DND-41 (cell line): Measurements from ENCODE around the gene SRRT.
"Not testable (repeated sequence)": the region's sequence is repeated elsewhere in the genome, so short reads cannot be mapped to it uniquely, and the experiment has no call there.

Experiments used
- ATAC-seq: fragments of 200-7000 bp; cut with Tn5 transposase; 3 replicates; pipeline ENCODE4 v1.9.1; 2021; ENCODE audit warnings: low read depth; ENCODE audit not compliant: insufficient read depth
- DNase-seq: peaks from one replicate; pipeline ENCODE4 v3.0.0-alpha.2; 2020
- H2AFZ ChIP-seq: 2 replicates; pipeline ENCODE4 v1.6.0; 2012; ENCODE audit warnings: low read depth, low read length
- H3K27ac ChIP-seq: 2 replicates; pipeline ENCODE4 v1.5.1; 2012; ENCODE audit warnings: low read length, inconsistent platforms
- H3K27me3 ChIP-seq: fragments of 200-600 bp; sonication (generic); 2 replicates; pipeline ENCODE4 v1.6.0; 2012; ENCODE audit warnings: low read length, mild to moderate bottlenecking, inconsistent platforms; ENCODE audit not compliant: insufficient read depth, poor library complexity
- H3K36me3 ChIP-seq: 2 replicates; pipeline ENCODE4 v1.5.1; 2012; ENCODE audit warnings: low read length, inconsistent platforms; ENCODE audit not compliant: insufficient read depth
- H3K4me1 ChIP-seq: 2 replicates; pipeline ENCODE4 v1.5.1; 2012; ENCODE audit warnings: mild to moderate bottlenecking, low read length; ENCODE audit not compliant: insufficient read depth
- H3K4me2 ChIP-seq: 2 replicates; pipeline ENCODE4 v1.6.0; 2012; ENCODE audit warnings: mild to moderate bottlenecking, moderate library complexity, low read length, inconsistent platforms; ENCODE audit not compliant: insufficient read depth
- H3K4me3 ChIP-seq, 2 experiments: fragments of 200-600 bp in 1 of 2; shearing (Covaris generic) in 1 of 2; 2 replicates each; pipeline ENCODE4 v1.5.1; 2012 to 2016; ENCODE audit warnings: inconsistent platforms in 2 of 2, low read length in 2 of 2, mild to moderate bottlenecking in 2 of 2, low read depth in 1 of 2, moderate library complexity in 1 of 2
- H3K79me2 ChIP-seq: 2 replicates; pipeline ENCODE4 v1.6.0; 2012; ENCODE audit warnings: low read length, inconsistent platforms; ENCODE audit not compliant: insufficient read depth
- H3K9ac ChIP-seq: 2 replicates; pipeline ENCODE4 v1.6.0; 2012; ENCODE audit warnings: low read depth, mild to moderate bottlenecking, inconsistent platforms, low read length, moderate library complexity
- H3K9me3 ChIP-seq: 2 replicates; pipeline ENCODE4 v1.5.1; 2012; ENCODE audit warnings: low read length, moderate library complexity, mild to moderate bottlenecking, inconsistent platforms; ENCODE audit not compliant: insufficient read depth, severe bottlenecking
- H4K20me1 ChIP-seq: 2 replicates; pipeline ENCODE4 v1.6.0; 2012; ENCODE audit warnings: low read length; ENCODE audit not compliant: insufficient read depth
- CTCF ChIP-seq: IDR thresholded peaks from 2 replicates; pipeline ENCODE4 v1.5.1; 2012; ENCODE audit warnings: borderline replicate concordance, low read length, moderate library complexity, mild to moderate bottlenecking; ENCODE audit not compliant: poor library complexity, severe bottlenecking; ENCODE audit errors: extremely low read depth
- EZH2 ChIP-seq: IDR thresholded peaks from 3 replicates; pipeline ENCODE4 v1.6.1; 2012; ENCODE audit warnings: borderline replicate concordance, low read depth, mild to moderate bottlenecking, moderate library complexity, low read length, inconsistent platforms; ENCODE audit not compliant: severe bottlenecking

SRRT gene

GRCh38 chr7:100902638-100903037 is 27.7 kb downstream of the SRRT start:
- Histone ChIP-seq H4K20me1 (no peaks in the 10 kb centered on the region), H3K27me3 (peaks cover 5% of the 10 kb centered on the region), H3K4me3 (no peak overlapping the region), H3K79me2 (no peaks in the 10 kb centered on the region), H3K4me1 (no peaks in the 10 kb centered on the region), H3K4me2 (no peak overlapping the region), H3K9ac (no peak overlapping the region), H3K27ac (no peak overlapping the region), H3K36me3 (no peaks in the 10 kb centered on the region), H3K9me3 (no peaks in the 10 kb centered on the region), H2AFZ (no peak overlapping the region)
- ATAC-seq: no peak
- DNase-seq: no peak
- TF ChIP-seq CTCF (no peak), EZH2 (no peak)

- Histone ChIP-seq H3K9me3 (no peaks in the 10 kb centered on the region), H3K4me3 (no peak overlapping the region), H3K79me2 (no peaks in the 10 kb centered on the region), H2AFZ (no peak overlapping the region), H3K4me1 (no peaks in the 10 kb centered on the region), H4K20me1 (no peaks in the 10 kb centered on the region), H3K9ac (no peak overlapping the region), H3K27ac (no peak overlapping the region), H3K36me3 (no peaks in the 10 kb centered on the region), H3K4me2 (no peak overlapping the region), H3K27me3 (no peaks in the 10 kb centered on the region)
- no peak for ATAC-seq
- DNase-seq: no peak
- TF ChIP-seq EZH2: no peak
- no peak for TF ChIP-seq CTCF
Measured at GRCh38 chr7:100908512-100908911, 33.6 kb downstream of the SRRT start.

- H3K4me1 ChIP-seq, DNase-seq, H2AFZ ChIP-seq, H3K4me3 ChIP-seq, H3K9ac ChIP-seq, H3K36me3 ChIP-seq, ATAC-seq, H3K9me3 ChIP-seq, H3K79me2 ChIP-seq, H4K20me1 ChIP-seq, H3K27ac ChIP-seq, H3K4me2 ChIP-seq, H3K27me3 ChIP-seq: not testable (repeated sequence)
Measured at GRCh38 chr7:100910443-100910842, 35.5 kb downstream of the SRRT start.

GRCh38 chr7:100911484-100911883 is 36.6 kb downstream of the SRRT start:
- no peak for TF ChIP-seq EZH2
- TF ChIP-seq CTCF: no peak
- H3K27ac ChIP-seq: no peak overlapping the region
- no peak overlapping the region for H3K4me3 ChIP-seq
- H3K9me3 ChIP-seq: no peaks in the 10 kb centered on the region
- H3K79me2 ChIP-seq: no peaks in the 10 kb centered on the region
- ATAC-seq (no peak), DNase-seq (no peak)
- H3K4me2 ChIP-seq: no peak overlapping the region
- H3K27me3 ChIP-seq: no peaks in the 10 kb centered on the region
- no peak overlapping the region for H2AFZ ChIP-seq
- H3K4me1 ChIP-seq: no peaks in the 10 kb centered on the region
- H3K36me3 ChIP-seq: no peaks in the 10 kb centered on the region
- H3K9ac ChIP-seq: no peak overlapping the region
- no peaks in the 10 kb centered on the region for H4K20me1 ChIP-seq
